A549 (cell line): Measurements from ENCODE around the gene HMGN3. TPM values are rescaled to one million over a fixed set of nuclear protein-coding genes. Genes with fewer than 3 reads are reported as not detected.

Source experiments
- ATAC-seq, 2 experiments: fragments of 200-7000 bp in 1 of 2; fragments of >200 bp in 1 of 2; cut with Nextera tagmentation in 1 of 2; cut with Tn5 transposase in 1 of 2; 3 replicates each; pipeline versions ENCODE4 v1.8.0 to v1.9.1; 2018 to 2020; ENCODE audit warnings: mild to moderate bottlenecking in 1 of 2, moderate library complexity in 1 of 2
- CTCF ChIA-PET: fragments of 300-600 bp; sonication (Branson Sonifier 250); formaldehyde crosslinking; extraction: SDS; loops from one replicate; lab custom pipeline; 2021; ENCODE audit warnings: antibody characterized with exemption, inconsistent platforms; lab: Yijun Ruan, JAX
- POLR2A ChIA-PET: fragments of 350-600 bp; formaldehyde crosslinking; extraction: SDS; loops from one replicate; lab custom pipeline; 2021; ENCODE audit warnings: antibody characterized with exemption, inconsistent platforms; lab: Yijun Ruan, JAX
- DNase-seq, 2 experiments: peaks; one replicate each; pipeline versions ENCODE4 v3.0.0 to v3.0.0-alpha.2; 2011 to 2016; ENCODE audit warnings: low read depth in 1 of 2, low spot score in 1 of 2
- FAIRE-seq: peaks from 2 replicates; lab custom pipeline; 2011; peaks lifted over from hg19 to GRCh38; lab: Jason Lieb, UNC
- H3K27ac ChIP-seq, 2 experiments: fragments of >200 bp; sonication (Bioruptor Twin); formaldehyde crosslinking; 3 replicates each; pipeline ENCODE4 v1.5.1; 2016 to 2017
- H3K4me1 ChIP-seq: fragments of >200 bp; sonication (Bioruptor Twin); formaldehyde crosslinking; 3 replicates; pipeline ENCODE4 v1.6.1; 2016
- H3K4me2 ChIP-seq: fragments of >200 bp; sonication (Bioruptor Twin); formaldehyde crosslinking; 3 replicates; pipeline ENCODE4 v1.6.1; 2016
- H3K4me3 ChIP-seq: fragments of >200 bp; sonication (Bioruptor Twin); formaldehyde crosslinking; 3 replicates; pipeline ENCODE4 v1.5.1; 2016
- H3K9me3 ChIP-seq: fragments of >200 bp; sonication (Bioruptor Twin); formaldehyde crosslinking; 3 replicates; pipeline ENCODE4 v1.6.1; 2016
- BCL3 ChIP-seq: fragments of >200 bp; sonication (Bioruptor Twin); formaldehyde crosslinking; IDR thresholded peaks from 3 replicates; pipeline ENCODE4 v1.6.1; 2016
- CBX2 ChIP-seq: fragments of 200-600 bp; sonication (generic); IDR thresholded peaks from 2 replicates; pipeline ENCODE4 v1.6.1; 2016; ENCODE audit warnings: low read depth, mild to moderate bottlenecking, borderline replicate concordance
- CHD2 ChIP-seq: fragments of 150-350 bp; IDR thresholded peaks from 2 replicates; pipeline ENCODE4 v1.6.1; 2014; ENCODE audit warnings: low read length; ENCODE audit not compliant: partially characterized antibody
- EHMT2 ChIP-seq: fragments of 200-600 bp; sonication (generic); IDR thresholded peaks from 2 replicates; pipeline ENCODE4 v1.6.1; 2016; ENCODE audit warnings: antibody characterized with exemption, low read depth, mild to moderate bottlenecking, moderate library complexity
- ESRRA ChIP-seq: fragments of 150-350 bp; IDR thresholded peaks from 2 replicates; pipeline ENCODE4 v1.6.1; 2014; ENCODE audit warnings: mild to moderate bottlenecking, low read length, borderline replicate concordance
- FOSL2 ChIP-seq, 2 experiments: fragments of 450-650 bp in 1 of 2; fragments of >200 bp in 1 of 2; sonication (Bioruptor Twin) in 1 of 2; formaldehyde crosslinking; IDR thresholded peaks; 2 replicates each; pipeline versions ENCODE4 v1.5.0 to v1.6.1; 2016 to 2020; ENCODE audit warnings: mild to moderate bottlenecking in 1 of 2, moderate library complexity in 1 of 2
- FOXS1 ChIP-seq: fragments of 250-450 bp; sonication (Bioruptor Pico); IDR thresholded peaks from 2 replicates; pipeline ENCODE4 v1.5.0; 2020; ENCODE audit warnings: mild to moderate bottlenecking, moderate library complexity
- HEYL ChIP-seq: fragments of 250-450 bp; sonication (Bioruptor Pico); IDR thresholded peaks from 2 replicates; pipeline ENCODE4 v1.8.0; 2021; ENCODE audit warnings: mild to moderate bottlenecking, moderate library complexity
- HOXA7 ChIP-seq: fragments of 250-450 bp; sonication (Bioruptor Pico); IDR thresholded peaks from 2 replicates; pipeline ENCODE4 v1.5.0; 2020; ENCODE audit warnings: mild to moderate bottlenecking, moderate library complexity
- HOXB5 ChIP-seq: fragments of 250-450 bp; sonication (Bioruptor Pico); IDR thresholded peaks from 2 replicates; pipeline ENCODE4 v1.5.0; 2020; ENCODE audit warnings: mild to moderate bottlenecking, moderate library complexity
- JUN ChIP-seq, 2 experiments: fragments of >200 bp; sonication (Bioruptor Twin); formaldehyde crosslinking; IDR thresholded peaks; 2 replicates in 1 of 2; 3 replicates in 1 of 2; pipeline ENCODE4 v1.6.1; 2016 to 2017
- JUNB ChIP-seq: fragments of >200 bp; sonication (Bioruptor Twin); formaldehyde crosslinking; IDR thresholded peaks from 2 replicates; pipeline ENCODE4 v1.6.1; 2016
- MAFK ChIP-seq: fragments of 450-650 bp; IDR thresholded peaks from 2 replicates; pipeline ENCODE4 v1.6.1; 2014; ENCODE audit not compliant: partially characterized antibody
- MAZ ChIP-seq: fragments of 150-350 bp; IDR thresholded peaks from 2 replicates; pipeline ENCODE4 v1.6.1; 2014; ENCODE audit warnings: antibody characterized with exemption, low read depth, low read length, borderline replicate concordance
- NR3C1 ChIP-seq: fragments of >200 bp; sonication (Bioruptor Twin); formaldehyde crosslinking; IDR thresholded peaks from 3 replicates; pipeline ENCODE4 v1.6.1; 2017
- TFCP2L1 ChIP-seq: fragments of 250-450 bp; sonication (Bioruptor Pico); IDR thresholded peaks from 2 replicates; pipeline ENCODE4 v1.5.0; 2021; ENCODE audit warnings: mild to moderate bottlenecking
- USF2 ChIP-seq: fragments of 450-650 bp; IDR thresholded peaks from 2 replicates; pipeline ENCODE4 v1.6.1; 2014; ENCODE audit warnings: antibody characterized with exemption
- ZC3H11A ChIP-seq: fragments of 450-650 bp; IDR thresholded peaks from 2 replicates; pipeline ENCODE4 v1.6.1; 2014; ENCODE audit warnings: antibody characterized with exemption, mild to moderate bottlenecking
- ZFP36 ChIP-seq: fragments of 450-650 bp; IDR thresholded peaks from 2 replicates; pipeline ENCODE4 v1.6.1; 2014; ENCODE audit warnings: borderline replicate concordance; ENCODE audit not compliant: partially characterized antibody
- ZNF302 ChIP-seq: fragments of 250-450 bp; sonication (Bioruptor Pico); IDR thresholded peaks from 2 replicates; pipeline ENCODE4 v1.9.0; 2021; ENCODE audit warnings: inconsistent platforms, mild to moderate bottlenecking, moderate library complexity
- ZSCAN20 ChIP-seq: fragments of 250-450 bp; sonication (Bioruptor Pico); IDR thresholded peaks from 2 replicates; pipeline ENCODE4 v1.8.0; 2022; ENCODE audit warnings: mild to moderate bottlenecking, moderate library complexity
- WGBS: methylation state at CpG from one replicate; pipeline ENCODE4 v1.1.6; 2017; ENCODE audit errors: missing lambda C conversion rate; 5-methylcytosine and 5-hydroxymethylcytosine counted together
- polyA plus RNA-seq, 4 experiments: library from polyadenylated mRNA; depleted of rRNA in 3 of 4; stranded (reverse); fragments of >200 nt; fragmentation: RNase III in 1 of 4; extraction: RNeasy Plus Mini Kit Qiagen cat#74134 plus additional on column Dnase treatment in 1 of 4; gene quantifications; 2 replicates in 3 of 4; 3 replicates in 1 of 4; pipeline ENCODE4 v1.2.3, GENCODE V29; 2011 to 2017
- TF ChIP-seq, protein P1 (sequence below): fragments of >200 bp; sonication (Bioruptor Twin); formaldehyde crosslinking; IDR thresholded peaks from 2 replicates; pipeline ENCODE4 v1.6.1; 2016
- TF ChIP-seq, protein P2 (sequence below): fragments of 250-450 bp; sonication (Bioruptor Pico); IDR thresholded peaks from 2 replicates; pipeline ENCODE4 v1.5.0; 2020; ENCODE audit warnings: low read depth, mild to moderate bottlenecking, moderate library complexity
- TF ChIP-seq, protein P3 (sequence below): fragments of 200-600 bp; sonication (generic); IDR thresholded peaks from 2 replicates; pipeline ENCODE4 v1.6.1; 2016; ENCODE audit warnings: antibody characterized with exemption, mild to moderate bottlenecking, moderate library complexity

Gene HMGN3
- polyA plus RNA-seq, 2 of the 4 experiments (the other 2 are of a cell fraction) = 94.2 to 102 TPM

- no peaks in the 10 kb centered on the region for H3K4me1 ChIP-seq
- no peak overlapping the region for H3K4me2 ChIP-seq
- no peak for DNase-seq
- no peak for TF ChIP-seq MAFK
- no peak for TF ChIP-seq TFCP2L1 (CRISPR knock-in tag)
- no peak for TF ChIP-seq EHMT2
- TF ChIP-seq, protein P1, sequence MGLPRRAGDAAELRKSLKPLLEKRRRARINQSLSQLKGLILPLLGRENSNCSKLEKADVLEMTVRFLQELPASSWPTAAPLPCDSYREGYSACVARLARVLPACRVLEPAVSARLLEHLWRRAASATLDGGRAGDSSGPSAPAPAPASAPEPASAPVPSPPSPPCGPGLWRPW = no peak
- no peak for TF ChIP-seq CHD2
- no peak for TF ChIP-seq FOXS1 (CRISPR knock-in tag)
- TF ChIP-seq NR3C1 = no peak
- no peak for TF ChIP-seq ZFP36
- TF ChIP-seq HOXB5 = no peak
- TF ChIP-seq ESRRA = no peak
- no peak for TF ChIP-seq JUN (IDR thresholded peaks at IDR 0.05)
- no peak for TF ChIP-seq MAZ
- no peak for TF ChIP-seq ZNF302 (CRISPR knock-in tag)
- TF ChIP-seq JUNB = no peak
- TF ChIP-seq, all 56 proteins: peak for 0
- FAIRE-seq (no peak), ATAC-seq (no peak)
- ChIA-PET POLR2A (no interaction called here), CTCF (interaction anchor here (0.6 to 0.7 kb wide), 3 partner anchors 12 to 588 kb away, joined by 3 read pairs; no protein-coding TSS in a partner anchor)
- no peak overlapping the region for H3K4me3 ChIP-seq
- no peaks in the 10 kb centered on the region for H3K9me3 ChIP-seq
- WGBS = 97% methylated on average over 1 of the region's 1 CpG
- no peak overlapping the region for H3K27ac ChIP-seq
These were observed 33.3 kb downstream of the HMGN3 start for GRCh38 chr6:79201143-79201542.

DNA sequence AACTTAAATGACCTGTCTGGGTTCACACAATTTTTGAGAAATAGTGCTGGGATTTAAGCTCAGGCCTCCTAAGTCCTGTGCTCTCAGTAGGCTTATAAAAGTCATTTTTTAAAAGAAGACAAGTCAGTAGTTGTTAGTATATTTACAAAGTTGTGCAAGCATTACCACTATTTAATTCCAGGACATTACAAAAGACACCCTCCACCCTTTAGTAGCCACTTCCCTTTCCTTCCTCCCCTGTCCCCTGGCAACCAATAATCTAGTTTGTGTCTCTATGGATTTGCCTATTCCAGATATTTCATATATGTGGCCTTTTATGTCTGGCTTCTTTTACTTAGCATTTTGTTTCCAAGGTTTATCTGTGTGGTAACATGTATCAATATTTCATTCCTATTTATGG lies 37.6 kb downstream of the HMGN3 start:
- POLR2A ChIA-PET = no interaction called here
- DNase-seq (no peak), FAIRE-seq (no peak), ATAC-seq (no peak)
- Histone ChIP-seq H3K4me3 (no peak overlapping the region), H3K27ac (no peak overlapping the region), H3K9me3 (no peaks in the 10 kb centered on the region), H3K4me2 (no peak overlapping the region), H3K4me1 (no peaks in the 10 kb centered on the region)
- CTCF ChIA-PET = no interaction called here
- TF ChIP-seq FOSL2 (IDR thresholded peaks at IDR 0.05) (no peak), FOSL2 (CRISPR knock-in tag; IDR thresholded peaks at IDR 0.05) (no peak), HOXA7 (CRISPR knock-in tag) (no peak), FOXS1 (CRISPR knock-in tag) (no peak), CBX2 (no peak), MAFK (no peak), EHMT2 (no peak), ZSCAN20 (CRISPR knock-in tag) (no peak)
- TF ChIP-seq, protein P2, sequence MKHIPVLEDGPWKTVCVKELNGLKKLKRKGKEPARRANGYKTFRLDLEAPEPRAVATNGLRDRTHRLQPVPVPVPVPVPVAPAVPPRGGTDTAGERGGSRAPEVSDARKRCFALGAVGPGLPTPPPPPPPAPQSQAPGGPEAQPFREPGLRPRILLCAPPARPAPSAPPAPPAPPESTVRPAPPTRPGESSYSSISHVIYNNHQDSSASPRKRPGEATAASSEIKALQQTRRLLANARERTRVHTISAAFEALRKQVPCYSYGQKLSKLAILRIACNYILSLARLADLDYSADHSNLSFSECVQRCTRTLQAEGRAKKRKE (CRISPR knock-in tag) = no peak
- TF ChIP-seq, protein P3, sequence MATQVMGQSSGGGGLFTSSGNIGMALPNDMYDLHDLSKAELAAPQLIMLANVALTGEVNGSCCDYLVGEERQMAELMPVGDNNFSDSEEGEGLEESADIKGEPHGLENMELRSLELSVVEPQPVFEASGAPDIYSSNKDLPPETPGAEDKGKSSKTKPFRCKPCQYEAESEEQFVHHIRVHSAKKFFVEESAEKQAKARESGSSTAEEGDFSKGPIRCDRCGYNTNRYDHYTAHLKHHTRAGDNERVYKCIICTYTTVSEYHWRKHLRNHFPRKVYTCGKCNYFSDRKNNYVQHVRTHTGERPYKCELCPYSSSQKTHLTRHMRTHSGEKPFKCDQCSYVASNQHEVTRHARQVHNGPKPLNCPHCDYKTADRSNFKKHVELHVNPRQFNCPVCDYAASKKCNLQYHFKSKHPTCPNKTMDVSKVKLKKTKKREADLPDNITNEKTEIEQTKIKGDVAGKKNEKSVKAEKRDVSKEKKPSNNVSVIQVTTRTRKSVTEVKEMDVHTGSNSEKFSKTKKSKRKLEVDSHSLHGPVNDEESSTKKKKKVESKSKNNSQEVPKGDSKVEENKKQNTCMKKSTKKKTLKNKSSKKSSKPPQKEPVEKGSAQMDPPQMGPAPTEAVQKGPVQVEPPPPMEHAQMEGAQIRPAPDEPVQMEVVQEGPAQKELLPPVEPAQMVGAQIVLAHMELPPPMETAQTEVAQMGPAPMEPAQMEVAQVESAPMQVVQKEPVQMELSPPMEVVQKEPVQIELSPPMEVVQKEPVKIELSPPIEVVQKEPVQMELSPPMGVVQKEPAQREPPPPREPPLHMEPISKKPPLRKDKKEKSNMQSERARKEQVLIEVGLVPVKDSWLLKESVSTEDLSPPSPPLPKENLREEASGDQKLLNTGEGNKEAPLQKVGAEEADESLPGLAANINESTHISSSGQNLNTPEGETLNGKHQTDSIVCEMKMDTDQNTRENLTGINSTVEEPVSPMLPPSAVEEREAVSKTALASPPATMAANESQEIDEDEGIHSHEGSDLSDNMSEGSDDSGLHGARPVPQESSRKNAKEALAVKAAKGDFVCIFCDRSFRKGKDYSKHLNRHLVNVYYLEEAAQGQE = no peak

GRCh38 chr6:79193971-79194370 lies 40.5 kb downstream of the HMGN3 start:
- Histone ChIP-seq H3K4me1 (no peaks in the 10 kb centered on the region), H3K4me3 (no peak overlapping the region), H3K9me3 (no peaks in the 10 kb centered on the region), H3K4me2 (no peak overlapping the region), H3K27ac (no peak overlapping the region)
- POLR2A ChIA-PET = no interaction called here
- CTCF ChIA-PET = no interaction called here
- no peak for ATAC-seq
- no peak for DNase-seq
- 81% methylated on average over 2 of the region's 2 CpGs for WGBS
- no peak for FAIRE-seq
- TF ChIP-seq BCL3 = no peak
- no peak for TF ChIP-seq ZC3H11A
- no peak for TF ChIP-seq HEYL
- no peak for TF ChIP-seq ZFP36
- no peak for TF ChIP-seq USF2
- TF ChIP-seq, protein P3 = no peak
- TF ChIP-seq JUNB = no peak
